Motor neuron (in vitro differentiated cells): ENCODE data around the gene JMJD4. TPM values are rescaled to one million over a fixed set of nuclear protein-coding genes. Genes with fewer than 3 reads are reported as not detected.

Experiments
- ATAC-seq, 8 experiments: fragments of 200-7000 bp; cut with Tn5 transposase; replicated peaks in 6 of 8; 2 replicates each; pipeline ENCODE4 v1.8.0; 2021; ENCODE audit warnings: mild to moderate bottlenecking in 8 of 8, moderate library complexity in 8 of 8
- H3K27ac ChIP-seq, 2 donors: fragments of 250-450 bp; sonication (Bioruptor Pico); 2 replicates each; pipeline ENCODE4 v1.9.0; 2021; ENCODE audit warnings: antibody characterized with exemption in 2 of 2, mild to moderate bottlenecking in 2 of 2, moderate library complexity in 1 of 2
- H3K4me1 ChIP-seq, 2 donors: fragments of 250-450 bp; sonication (Bioruptor Pico); replicated peaks in 1 of 2; 2 replicates each; pipeline ENCODE4 v1.6.1; 2021; ENCODE audit warnings: antibody characterized with exemption in 2 of 2, mild to moderate bottlenecking in 2 of 2, moderate library complexity in 1 of 2
- H3K4me3 ChIP-seq, 5 donors: fragments of 250-450 bp; sonication (Bioruptor Pico); 2 replicates each; pipeline ENCODE4 v1.9.0; 2021; ENCODE audit warnings: antibody characterized with exemption in 5 of 5, mild to moderate bottlenecking in 5 of 5, moderate library complexity in 4 of 5
- WGBS, 10 experiments: fragments of 450-650 bp; shearing (Covaris generic); methylation state at CpG; one replicate each; pipeline ENCODE4 v1.0.0; 2022; 5-methylcytosine and 5-hydroxymethylcytosine counted together
- in situ Hi-C, 9 experiments: fragments of 400-800 bp; cut with MboI; loops; one replicate each; pipeline ENCODE4 v1.15.0; 2021; ENCODE audit warnings: low sequenced_read_pairs in 9 of 9, low pct_unique_long_range_greater_than_20kb in 2 of 9; ENCODE audit not compliant: unreplicated experiment in 9 of 9
- total RNA-seq, 8 experiments: library from RNA; unstranded; fragments of 300-600 nt; gene quantifications; 2 replicates each; pipeline versions ENCODE4 v1.2.3 to v1.2.4, GENCODE V29; 2022

The JMJD4 gene
- total RNA-seq, 8 experiments from 2014 or later, result 16.8 to 27.5 (median 21.1) TPM

GRCh38 chr1:227757781-227758180 is 22.7 kb upstream of the JMJD4 start:
- H3K4me3 ChIP-seq, result no peak overlapping the region
- ATAC-seq, result no peak
- H3K4me1 ChIP-seq, result peaks cover 3% of the 10 kb centered on the region in 2 donors
- H3K27ac ChIP-seq, result no peak overlapping the region
- in situ Hi-C loops, result loop anchor here in 2 of 9 experiments (25.0 kb wide), 1 partner anchor 180 kb away; the partner anchor contains the start of gene WNT9A (in 2 of the 2)
- WGBS, 10 experiments, result 39 to 100% (median 83%) methylated on average over 1 to 2 of the region's 2 CpGs; no CpG with 5 or more reads in 5 of the 10 experiments

DNA sequence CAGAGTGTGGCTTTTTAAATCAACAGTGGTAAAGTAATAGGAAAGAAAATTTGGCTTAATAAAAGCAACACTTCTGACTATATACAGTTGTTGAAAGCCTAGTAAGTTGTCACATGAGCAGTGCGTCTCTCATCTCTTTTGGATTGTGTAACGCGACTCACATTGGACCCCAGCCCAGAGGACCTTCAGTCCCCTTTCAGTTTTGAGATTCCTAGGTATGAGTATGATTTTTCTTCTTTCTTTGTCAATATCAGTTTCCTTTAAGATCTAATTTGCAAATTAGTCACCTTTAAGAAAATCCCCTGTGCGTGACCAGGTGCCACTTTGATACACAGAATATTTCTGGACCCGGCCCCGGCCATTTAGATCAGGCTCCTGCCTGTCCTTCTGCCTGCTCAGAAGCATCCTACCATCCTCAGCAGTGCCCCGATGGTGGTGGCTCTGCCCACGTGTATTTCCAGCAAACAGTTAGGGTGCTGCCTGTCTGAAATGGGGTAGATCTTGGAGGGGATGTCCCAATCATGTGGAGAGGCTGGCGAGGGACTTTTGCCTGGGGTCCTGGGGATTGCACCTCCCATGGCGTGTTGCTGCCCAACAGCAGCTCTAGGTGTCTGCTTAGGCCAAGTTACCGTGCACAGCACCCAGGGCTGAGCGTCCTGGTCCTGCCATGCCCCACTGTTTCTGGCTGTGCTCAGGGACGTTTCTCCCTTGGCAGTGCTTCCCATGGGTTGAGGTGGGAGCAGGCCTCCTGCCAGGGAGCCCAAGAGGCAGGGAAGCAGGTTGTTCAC is 21.3 kb upstream of the JMJD4 start:
- in situ Hi-C loops, result loop anchor here in 2 of 9 experiments (25.0 kb wide), 1 partner anchor 181 kb away; the partner anchor contains the start of gene WNT9A (in 2 of the 2)
- ATAC-seq, result no peak
- WGBS, 10 experiments, result 88 to 100% (median 95%) methylated on average over 2 to 12 of the region's 13 CpGs; no CpG with 5 or more reads in 2 of the 10 experiments
- no peaks in the 10 kb centered on the region for H3K4me1 ChIP-seq
- no peak overlapping the region for H3K4me3 ChIP-seq
- no peak overlapping the region for H3K27ac ChIP-seq

- no peak overlapping the region for H3K4me3 ChIP-seq
- ATAC-seq, result no peak
- no peaks in the 10 kb centered on the region for H3K4me1 ChIP-seq
- in situ Hi-C loops, result loop anchor here in 2 of 9 experiments (25.0 kb wide), 1 partner anchor 182 kb away; the partner anchor contains the start of gene WNT9A (in 2 of the 2)
- H3K27ac ChIP-seq, result no peak overlapping the region
- WGBS, 10 experiments, result 80 to 100% (median 100%) methylated on average over 1 to 4 of the region's 4 CpGs; no CpG with 5 or more reads in 2 of the 10 experiments
Measured at GRCh38 chr1:227754958-227755357, 19.9 kb upstream of the JMJD4 start.

GRCh38 chr1:227753999-227754711 is 19.1 kb upstream of the JMJD4 start:
- peak in 3 of 8 experiments; percentile 72 to 76 (median 73) for ATAC-seq

DNA sequence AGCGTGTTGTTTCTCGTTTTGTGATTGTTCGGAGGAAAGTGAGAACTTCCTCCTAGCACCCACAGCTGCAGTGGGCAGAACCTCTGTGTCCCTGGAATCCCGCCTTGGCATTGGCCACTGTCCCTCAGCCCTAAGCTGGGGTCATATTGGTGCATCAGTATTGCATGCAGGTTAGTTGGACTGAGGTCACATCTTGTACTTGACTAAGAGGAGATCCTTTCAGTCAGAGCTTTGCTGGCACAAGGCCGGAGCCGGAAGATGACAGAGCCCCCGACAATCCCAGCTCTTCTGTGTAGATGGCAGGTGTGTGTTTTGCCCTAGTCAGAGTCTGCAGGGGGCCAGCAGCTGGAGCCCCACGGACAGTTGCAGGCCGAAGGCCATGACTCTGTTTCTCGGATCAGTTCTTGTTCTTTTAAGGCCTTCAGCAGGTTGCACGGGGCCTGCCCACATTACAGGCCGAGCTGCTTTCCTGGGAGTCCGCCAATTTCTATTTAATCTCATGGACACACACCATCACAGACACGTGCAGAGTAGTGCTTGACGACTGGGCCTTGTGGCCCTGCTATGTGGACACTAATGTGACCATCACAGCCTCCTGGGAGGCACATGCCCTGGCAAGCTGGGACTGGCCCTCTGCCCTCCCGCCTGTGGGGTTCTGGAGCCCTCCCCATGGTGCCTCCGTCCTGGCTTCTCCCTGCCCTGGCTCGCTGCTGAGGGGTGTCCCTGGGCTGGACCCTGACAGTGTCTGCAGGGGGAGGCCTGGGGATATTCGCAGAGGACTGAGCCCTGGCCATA is 15.0 kb upstream of the JMJD4 start:
- ATAC-seq, result no peak
- H3K27ac ChIP-seq, result no peak overlapping the region
- WGBS, 10 experiments, result 73 to 100% (median 91%) methylated on average over 1 to 11 of the region's 19 CpGs; no CpG with 5 or more reads in 3 of the 10 experiments
- in situ Hi-C loops, result loop anchor here in 3 of 9 experiments (25.0 kb wide), 2 partner anchors 187 to 263 kb away; partner anchors contain the start of gene WNT9A (in 2 of the 3)
- peaks cover 9 to 16% of the 10 kb centered on the region in 2 donors for H3K4me1 ChIP-seq
- no peak overlapping the region for H3K4me3 ChIP-seq

More at GRCh38 chr1:227753999-227754711, 19.1 kb upstream of the JMJD4 start:
- 0 to 100% (median 78%) methylated on average over 1 to 7 of the region's 7 CpGs; no CpG with 5 or more reads in 1 of the 10 experiments for WGBS, 10 experiments
- Histone ChIP-seq H3K4me3 (no peak overlapping the region), H3K27ac (no peak overlapping the region), H3K4me1 (no peaks in the 10 kb centered on the region)
- in situ Hi-C loops, result loop anchor here in 2 of 9 experiments (25.0 kb wide), 1 partner anchor 183 kb away; the partner anchor contains the start of gene WNT9A (in 2 of the 2)

DNA sequence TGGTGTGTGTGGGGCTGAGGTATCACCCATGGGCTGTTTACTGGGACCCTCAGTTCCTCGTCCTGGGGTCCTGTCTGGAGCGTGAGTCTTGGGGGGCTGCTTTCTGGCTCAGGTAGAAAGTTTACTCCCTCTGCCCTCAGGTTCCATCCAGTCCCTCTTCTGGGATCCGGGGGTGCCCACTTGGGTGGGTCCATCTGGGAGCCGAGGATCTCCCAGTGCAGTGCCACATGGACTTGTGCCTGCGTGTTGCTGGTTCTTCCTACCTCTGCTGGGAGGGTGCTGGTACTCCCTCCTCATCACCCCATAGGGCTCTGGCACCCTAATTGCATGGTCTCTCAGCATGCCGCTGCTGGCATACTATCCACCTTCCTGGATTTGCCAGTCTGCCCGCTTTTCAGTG is 14.1 kb upstream of the JMJD4 start:
- Histone ChIP-seq H3K4me1 (peaks cover 9 to 18% of the 10 kb centered on the region in 2 donors), H3K27ac (no peak overlapping the region), H3K4me3 (no peak overlapping the region)
- no peak for ATAC-seq
- in situ Hi-C loops, result loop anchor here in 1 of 9 experiments (25.0 kb wide), 1 partner anchor 262 kb away; no protein-coding TSS in a partner anchor
- 93 to 100% (median 100%) methylated on average over 1 to 6 of the region's 7 CpGs; no CpG with 5 or more reads in 5 of the 10 experiments for WGBS, 10 experiments

DNA sequence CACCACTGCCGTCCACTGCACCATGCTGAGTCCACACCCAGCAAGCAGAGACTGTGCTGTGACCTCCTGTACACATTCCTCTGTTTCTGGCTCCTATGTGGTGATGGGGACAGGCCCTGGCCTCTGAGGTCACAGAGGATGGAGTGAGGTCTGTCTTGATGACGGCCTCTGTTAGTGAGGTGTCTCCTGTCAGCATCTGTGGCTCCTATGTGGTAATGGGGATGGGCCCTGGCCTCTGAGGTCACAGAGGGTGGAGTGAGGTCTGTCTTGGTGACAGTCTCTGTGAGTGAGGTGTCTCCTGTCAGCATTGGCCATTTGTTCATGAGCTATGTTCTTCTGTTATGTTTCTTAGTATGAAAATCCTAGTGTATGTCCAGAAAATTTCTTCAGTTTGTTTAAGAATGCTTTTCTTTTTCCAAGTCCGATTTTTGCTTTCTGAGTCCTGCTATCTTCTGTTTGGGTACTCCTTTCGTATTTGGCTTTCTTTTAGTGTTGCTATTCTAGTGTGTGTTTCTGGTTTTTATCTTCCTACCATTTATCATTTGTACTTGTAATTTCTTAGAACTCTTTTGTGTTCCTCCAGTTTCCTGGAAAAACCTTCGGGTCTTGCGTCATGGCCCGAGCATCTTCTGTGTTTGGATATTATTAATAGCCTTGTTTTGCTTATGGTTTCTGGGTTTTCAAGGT is 13.5 kb upstream of the JMJD4 start:
- H3K4me3 ChIP-seq, result no peak overlapping the region
- peaks cover 9 to 18% of the 10 kb centered on the region in 2 donors for H3K4me1 ChIP-seq
- in situ Hi-C loops, result loop anchor here in 1 of 9 experiments (25.0 kb wide), 1 partner anchor 261 kb away; no protein-coding TSS in a partner anchor
- peak in 2 of 8 experiments; percentile 29 to 82 for ATAC-seq
- no peak overlapping the region for H3K27ac ChIP-seq
- WGBS, 10 experiments, result 58 to 98% (median 78%) methylated on average over 4 to 7 of the region's 7 CpGs; no CpG with 5 or more reads in 1 of the 10 experiments

- WGBS, 10 experiments, result 83 to 100% (median 95%) methylated on average over 1 to 12 of the region's 18 CpGs; no CpG with 5 or more reads in 5 of the 10 experiments
- Histone ChIP-seq H3K4me1 (peaks cover 9 to 18% of the 10 kb centered on the region in 2 donors), H3K4me3 (no peak overlapping the region), H3K27ac (no peak overlapping the region)
- in situ Hi-C loops, result loop anchor here in 1 of 9 experiments (25.0 kb wide), 1 partner anchor 261 kb away; no protein-coding TSS in a partner anchor
- no peak for ATAC-seq
Measured at GRCh38 chr1:227747948-227748495, 12.9 kb upstream of the JMJD4 start.

GRCh38 chr1:227747382-227747781 is 12.3 kb upstream of the JMJD4 start:
- ATAC-seq, result no peak
- 73 to 100% (median 89%) methylated on average over 1 to 8 of the region's 8 CpGs; no CpG with 5 or more reads in 4 of the 10 experiments for WGBS, 10 experiments

GRCh38 chr1:227746676-227747075 is 11.6 kb upstream of the JMJD4 start:
- in situ Hi-C loops, result loop anchor here in 1 of 9 experiments (25.0 kb wide), 1 partner anchor 259 kb away; no protein-coding TSS in a partner anchor
- 86 to 100% (median 92%) methylated on average over 1 to 6 of the region's 6 CpGs; no CpG with 5 or more reads in 1 of the 10 experiments for WGBS, 10 experiments
- Histone ChIP-seq H3K27ac (no peak overlapping the region), H3K4me3 (no peak overlapping the region), H3K4me1 (peaks cover 9 to 18% of the 10 kb centered on the region in 2 donors)
- ATAC-seq, result no peak

More at GRCh38 chr1:227747382-227747781, 12.3 kb upstream of the JMJD4 start:
- Histone ChIP-seq H3K4me3 (no peak overlapping the region), H3K27ac (no peak overlapping the region), H3K4me1 (peaks cover 9 to 18% of the 10 kb centered on the region in 2 donors)
- in situ Hi-C loops, result loop anchor here in 1 of 9 experiments (25.0 kb wide), 1 partner anchor 260 kb away; no protein-coding TSS in a partner anchor
